GM21529 (cell line): ENCODE measurements around the gene BPNT1.
A peak's percentile ranks its signal among the peaks of the same experiment; 100 is the strongest.
"Not testable (repeated sequence)": the region's sequence is repeated elsewhere in the genome, so short reads cannot be mapped to it uniquely, and the experiment has no call there.

Source experiments
- ATAC-seq: cut with Tn5 transposase; IDR thresholded peaks from one replicate; pipeline ENCODE4 v1.9.1; 2021; ENCODE audit not compliant: unreplicated experiment

The BPNT1 gene

DNA sequence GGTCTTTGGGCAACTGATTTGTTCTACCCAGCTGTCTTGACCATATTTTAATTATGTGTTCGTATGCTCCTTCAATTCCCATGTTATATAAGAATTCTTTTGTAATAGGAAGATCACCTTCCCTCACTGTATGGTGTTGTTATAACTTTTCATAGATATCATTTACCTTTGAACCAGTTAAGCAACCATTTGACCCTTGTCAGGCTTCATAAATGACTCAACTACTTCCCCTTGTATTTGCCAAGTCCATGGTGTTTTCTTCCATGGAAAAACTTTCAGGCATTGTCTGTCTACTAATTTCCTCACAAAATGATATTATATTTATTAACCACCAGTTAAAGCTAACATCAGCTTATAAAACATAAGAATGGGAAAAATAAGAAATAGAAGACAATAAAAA is 5.1 kb downstream of the BPNT1 start:
- no peak for ATAC-seq

DNA sequence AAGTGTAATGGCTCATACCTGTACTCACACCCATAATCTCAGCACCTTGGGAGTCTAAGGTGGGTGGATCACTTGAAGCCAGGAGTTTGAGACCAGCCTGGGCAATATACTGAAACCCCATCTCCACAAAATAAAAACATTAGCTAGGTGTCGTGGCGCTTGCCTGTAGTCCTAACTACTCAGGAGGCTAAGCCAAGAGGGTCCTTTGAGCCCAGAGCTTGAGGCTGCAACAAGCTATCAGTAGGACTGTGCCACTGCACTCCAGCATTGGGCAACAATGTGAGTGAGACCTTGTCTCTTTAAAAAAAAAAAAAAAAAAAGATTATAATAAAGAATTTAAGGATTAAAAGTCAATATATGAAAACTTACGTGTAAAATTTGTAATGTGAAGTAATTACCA is 11.7 kb downstream of the BPNT1 start:
- no peak for ATAC-seq

DNA sequence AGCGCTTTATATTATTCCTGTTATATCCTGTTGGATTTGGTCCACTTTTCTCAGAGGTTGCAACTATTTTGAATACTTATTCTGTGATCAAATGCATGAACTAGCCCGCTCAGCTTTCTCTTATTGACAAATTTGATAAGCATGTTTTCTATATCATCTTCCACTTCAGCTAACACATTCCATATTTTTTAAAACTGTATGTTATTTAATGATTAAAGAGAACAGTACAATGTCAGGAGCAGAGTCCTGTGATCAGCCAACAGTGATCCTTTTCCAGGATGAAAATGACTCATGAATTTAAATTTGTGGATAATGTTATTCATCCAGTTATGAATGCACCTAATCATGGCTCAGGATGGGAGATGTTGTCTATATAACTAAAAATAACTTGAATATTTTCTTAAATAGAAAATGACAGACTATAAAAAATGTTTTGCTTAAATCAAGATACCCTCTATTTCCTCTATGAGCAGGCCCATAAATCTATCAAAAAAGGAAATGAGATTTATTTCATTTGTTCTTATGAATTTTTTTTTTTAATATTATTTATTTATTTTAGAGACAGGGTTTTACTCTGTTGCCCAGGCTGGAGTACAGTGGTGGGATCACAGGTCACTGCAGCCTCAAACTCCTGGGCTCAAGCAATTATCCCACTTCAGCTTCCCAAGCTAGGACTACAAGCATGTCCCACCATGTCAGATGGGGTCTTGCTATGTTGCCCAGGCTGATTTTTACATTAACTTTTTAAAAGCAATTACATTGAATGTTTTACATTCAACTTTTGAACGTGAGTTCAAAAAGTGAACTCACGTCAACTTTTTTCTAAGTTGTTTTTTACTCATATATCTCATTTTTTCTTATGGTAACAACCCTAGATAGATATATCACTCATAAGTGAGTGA is 12.5 kb downstream of the BPNT1 start:
- no peak for ATAC-seq

DNA sequence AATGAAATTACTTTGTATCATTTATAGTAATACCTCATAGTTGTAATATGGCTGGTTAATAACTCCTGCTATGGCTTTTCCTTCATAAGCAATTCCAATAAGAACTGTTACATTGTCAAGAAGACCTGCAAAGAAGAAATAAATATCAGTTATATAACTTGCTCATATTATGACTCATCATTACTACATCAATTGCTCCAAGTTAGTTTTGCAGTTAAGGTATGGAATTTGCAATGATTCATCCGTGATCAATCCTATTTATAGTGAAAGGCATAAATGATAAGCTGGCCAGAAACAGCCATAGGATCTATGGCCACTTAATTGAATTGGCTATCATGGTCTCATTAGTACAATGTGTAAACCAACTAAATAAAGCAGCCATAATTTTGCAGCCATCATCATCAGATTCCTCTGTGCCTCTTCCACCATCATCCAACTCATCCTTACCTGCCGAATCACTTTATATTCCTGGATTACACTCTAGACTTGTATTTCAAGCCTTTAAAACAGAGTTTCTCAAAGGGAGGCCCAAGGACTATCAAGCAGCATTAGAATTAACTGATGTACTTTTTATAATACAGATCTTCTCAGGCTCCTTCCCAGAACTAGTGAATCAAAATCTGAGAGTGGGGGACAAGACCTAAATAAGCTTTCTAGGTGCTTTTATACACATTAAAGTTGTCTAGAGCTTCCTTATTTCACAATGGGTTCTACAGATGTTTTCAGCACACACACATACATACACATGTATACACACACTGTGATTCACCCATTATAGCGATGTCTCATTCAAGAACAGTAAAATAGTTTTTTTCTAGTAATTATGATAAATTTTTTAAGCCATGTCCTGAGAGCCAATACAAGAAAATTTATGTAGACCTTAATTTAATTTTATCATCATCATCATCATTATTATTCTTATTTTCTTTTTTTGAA is 22.1 kb downstream of the BPNT1 start:
- no peak for ATAC-seq

DNA sequence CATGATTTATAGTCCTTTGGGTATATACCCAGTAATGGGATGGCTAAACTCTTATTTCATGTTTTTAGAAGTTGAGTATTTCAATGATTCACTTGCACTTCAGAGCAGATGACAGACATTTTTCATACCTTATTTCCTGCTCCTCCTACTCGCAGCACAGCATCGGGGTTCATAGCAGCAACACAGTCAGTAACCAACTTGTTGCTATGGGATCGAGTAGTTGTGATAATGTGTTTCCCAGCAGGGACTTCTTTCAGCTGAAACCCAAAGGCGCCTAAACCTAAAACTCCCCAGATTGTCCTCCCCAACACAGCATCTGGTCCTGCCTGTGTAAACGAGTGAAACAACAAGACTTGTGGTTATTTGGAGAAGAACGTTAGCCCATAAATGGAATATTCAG is 27.0 kb downstream of the BPNT1 start:
- ATAC-seq, result no peak

DNA sequence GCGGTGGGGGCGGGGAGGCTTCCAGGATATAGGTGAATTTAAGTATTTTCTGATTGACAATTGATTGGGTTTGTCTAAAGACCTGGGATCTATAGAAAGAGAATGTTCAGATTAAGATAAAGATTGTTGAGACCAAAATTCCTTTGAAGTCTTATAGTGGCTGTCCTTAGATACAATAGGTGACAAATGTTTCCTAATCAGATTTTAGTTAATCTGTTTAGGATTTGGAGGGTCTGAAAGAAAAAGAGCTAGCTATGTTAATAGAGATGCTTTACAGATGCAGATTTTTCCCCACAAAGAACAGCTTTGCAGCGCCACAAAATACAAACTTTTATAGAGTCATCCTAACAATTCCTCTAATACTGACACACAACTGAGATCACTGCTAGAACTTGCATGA is 28.7 kb downstream of the BPNT1 start:
- ATAC-seq, result no peak

DNA sequence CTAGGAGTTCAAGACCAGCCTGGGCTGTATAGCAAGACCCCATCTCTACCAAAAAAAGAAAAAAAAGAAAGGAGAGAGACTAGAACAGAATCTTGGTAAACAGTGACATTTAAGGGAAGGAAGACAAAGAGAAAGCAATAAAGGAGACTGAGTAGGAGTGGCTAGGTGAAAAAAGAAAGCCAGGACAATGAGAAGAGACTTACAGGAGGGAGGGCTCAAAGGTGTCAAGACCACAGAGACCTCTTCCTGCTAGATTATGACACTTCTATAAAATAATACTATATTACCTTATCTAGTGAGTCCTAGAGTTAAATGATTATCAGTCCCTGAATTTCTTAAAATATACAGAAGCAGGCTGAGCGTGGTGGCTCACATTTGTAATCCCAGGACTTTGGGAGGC is 33.2 kb downstream of the BPNT1 start:
- no peak for ATAC-seq

DNA sequence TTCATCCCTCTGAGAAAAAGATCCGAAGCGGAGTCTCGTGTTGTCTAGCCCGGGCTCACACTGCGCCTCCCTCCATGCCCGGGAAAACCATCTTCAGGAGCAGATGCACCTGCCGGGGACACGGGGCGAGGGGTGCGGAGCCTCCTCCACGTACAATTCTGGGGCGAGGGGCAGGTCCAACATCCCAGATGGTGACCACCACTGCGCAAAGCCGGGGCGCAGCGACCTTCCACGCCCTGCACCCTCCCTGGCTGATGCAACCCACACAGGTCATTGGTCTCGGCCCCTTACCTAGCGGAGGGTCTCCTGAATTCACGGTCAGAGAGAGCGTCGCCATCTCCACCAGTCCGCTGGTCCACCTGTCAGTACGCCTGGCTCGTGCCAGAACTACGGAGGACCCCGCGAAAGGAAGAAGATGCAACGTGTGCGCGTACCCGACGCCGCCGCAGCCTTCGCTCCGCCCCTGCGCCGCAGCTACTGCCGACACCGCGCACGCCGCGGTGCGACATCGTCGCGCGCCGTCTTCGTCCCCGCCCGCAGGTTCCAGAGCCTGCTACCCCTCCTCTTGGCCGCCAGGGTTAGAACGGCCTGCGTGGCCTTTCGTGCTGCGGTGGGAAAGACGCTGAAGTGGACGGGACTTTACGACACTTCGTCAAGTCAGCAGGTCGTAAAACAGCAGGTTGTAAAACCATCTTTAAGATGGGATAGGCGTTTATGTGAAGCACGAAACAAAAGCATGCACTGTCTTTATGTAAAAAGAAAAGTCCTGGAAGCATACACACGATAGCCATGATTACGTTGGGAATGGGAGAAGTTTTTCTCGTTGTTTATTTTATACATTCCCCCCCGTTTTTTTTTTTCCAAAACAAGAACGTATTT is 43.3 kb downstream of the BPNT1 start, which contains the start of gene EPRS1:
Gene EPRS1 (minus strand): TSS at position 454 of the 879 bp plus-strand sequence. CDS start 117 bp downstream, at position 337.
- ATAC-seq, result peak; percentile 98

DNA sequence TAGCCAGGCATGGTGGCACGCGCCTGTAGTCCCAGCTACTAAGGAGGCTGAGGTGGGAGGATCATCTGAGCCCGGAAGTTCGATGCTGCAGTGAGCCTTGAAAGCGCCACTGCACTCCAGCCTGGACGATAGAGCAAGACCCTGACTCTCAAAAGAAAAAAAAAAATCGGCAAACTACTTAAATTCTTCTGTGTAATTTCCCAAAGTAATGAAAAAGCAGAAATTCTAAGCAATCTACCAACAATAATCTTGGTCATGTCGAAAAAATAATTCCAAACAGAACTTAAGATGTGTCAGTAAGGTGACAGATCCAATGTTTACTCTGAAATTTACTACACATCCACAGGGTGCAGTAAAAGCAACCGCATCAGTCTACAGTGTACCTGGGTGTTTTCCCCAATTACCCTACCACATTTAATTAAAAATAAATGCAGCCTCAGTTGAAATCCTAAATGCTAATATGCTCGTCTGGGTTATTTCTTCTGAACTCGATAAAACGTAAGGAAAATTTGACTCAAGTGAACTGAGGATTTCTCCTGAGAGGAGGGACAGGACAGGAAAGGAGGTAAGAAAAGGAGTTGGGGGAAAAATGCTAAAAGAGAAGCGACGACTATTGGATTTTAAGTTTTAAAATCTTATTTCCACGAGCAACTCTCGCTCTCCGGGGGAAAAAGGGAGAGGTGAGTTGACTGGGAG is 44.1 kb downstream of the BPNT1 start:
- ATAC-seq, result peak; percentile 26

DNA sequence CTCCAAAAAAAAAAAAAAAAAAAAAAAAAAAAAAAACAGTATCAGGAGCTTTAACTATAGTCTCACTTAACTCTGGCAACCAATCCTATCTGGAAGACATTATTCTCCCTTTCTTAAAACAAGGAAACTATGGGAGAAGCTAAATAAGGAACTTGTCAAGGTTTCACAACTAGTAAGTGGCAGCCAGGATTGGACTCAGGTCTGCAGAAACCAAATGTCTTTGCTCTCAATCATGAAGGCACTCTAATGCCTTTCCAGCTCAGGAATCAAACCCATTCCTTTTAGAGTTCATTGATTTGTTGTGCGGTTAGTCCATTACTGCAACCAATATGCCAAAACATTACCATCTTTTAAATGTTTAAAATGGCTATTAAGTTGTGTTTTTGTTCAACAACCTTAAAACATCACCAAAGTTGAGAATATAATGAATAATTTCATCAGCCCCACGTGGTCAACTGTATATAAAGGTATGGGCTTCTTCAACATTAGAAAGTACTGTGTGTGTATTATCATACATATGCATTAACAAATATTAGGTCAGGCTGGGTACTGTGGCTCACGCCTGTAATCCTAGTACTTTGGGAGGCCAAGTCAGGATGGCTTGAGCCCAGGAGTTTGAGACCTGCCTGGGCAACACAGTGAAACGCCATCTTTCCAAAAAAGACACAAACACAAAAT is 44.8 kb downstream of the BPNT1 start:
- no peak for ATAC-seq

DNA sequence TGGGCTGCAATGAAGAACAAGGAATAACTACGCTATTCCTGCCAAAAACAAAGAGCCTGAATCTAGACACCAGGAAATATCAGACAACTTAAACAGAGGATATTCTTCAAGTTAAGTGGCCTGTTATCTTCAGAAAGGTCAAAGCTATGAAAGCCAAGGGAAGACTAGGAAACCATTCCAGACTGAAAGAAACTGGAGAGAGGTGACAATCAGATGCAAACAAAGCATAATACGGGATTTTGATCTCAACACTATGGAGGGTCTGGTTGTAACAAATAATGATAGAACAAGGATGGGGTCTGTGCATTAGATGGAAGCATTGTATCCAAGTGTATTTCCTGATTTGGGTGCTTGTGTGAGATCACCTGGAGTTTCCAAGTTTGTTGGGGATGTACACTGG is 45.9 kb downstream of the BPNT1 start:
- no peak for ATAC-seq

DNA sequence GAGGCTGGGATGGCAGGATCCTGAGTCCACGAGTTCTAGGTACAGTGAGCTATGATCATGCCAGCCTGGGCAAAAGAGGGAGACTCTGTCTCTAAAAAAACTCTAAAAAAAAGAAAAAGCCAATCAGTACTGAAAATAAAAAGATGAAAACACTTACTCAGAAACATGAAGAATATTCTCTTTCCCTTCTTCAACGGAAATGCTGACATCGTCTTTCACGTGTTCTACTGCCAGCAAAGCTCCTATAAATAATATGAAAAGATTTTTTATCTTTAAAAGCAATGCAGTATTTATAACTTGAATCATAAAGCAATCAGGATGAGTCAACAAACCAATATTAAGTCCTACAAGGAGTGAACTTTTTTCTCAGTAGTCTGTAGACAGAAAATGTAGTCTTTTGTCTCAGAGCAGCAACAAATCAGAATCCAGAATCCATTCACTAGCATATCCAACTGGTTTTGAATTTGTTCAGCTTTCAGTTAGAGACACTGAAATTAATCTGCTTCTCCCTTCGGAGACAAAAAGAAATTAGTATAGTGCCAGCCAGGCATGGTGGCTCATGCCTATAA is 49.5 kb downstream of the BPNT1 start:
- no peak for ATAC-seq

DNA sequence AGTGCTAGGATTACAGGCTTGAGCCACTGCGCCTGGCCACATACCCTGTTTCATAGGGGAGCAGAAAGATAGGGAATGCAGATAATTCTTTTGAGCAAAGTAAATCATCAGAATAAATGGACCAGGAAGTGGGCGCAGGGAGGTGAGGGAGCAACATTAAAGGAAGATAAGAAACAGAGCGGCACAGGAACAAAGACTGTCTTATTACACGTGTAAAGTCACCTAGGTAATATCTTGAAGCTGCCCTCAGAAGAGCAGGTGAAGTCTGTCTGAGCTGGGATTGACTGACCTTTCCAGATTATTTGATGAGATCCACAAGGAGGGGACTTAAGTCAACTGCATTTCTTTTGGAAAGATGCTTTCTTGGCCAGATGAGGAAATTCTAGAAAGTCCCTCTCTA is 50.9 kb downstream of the BPNT1 start:
- ATAC-seq, result no peak

DNA sequence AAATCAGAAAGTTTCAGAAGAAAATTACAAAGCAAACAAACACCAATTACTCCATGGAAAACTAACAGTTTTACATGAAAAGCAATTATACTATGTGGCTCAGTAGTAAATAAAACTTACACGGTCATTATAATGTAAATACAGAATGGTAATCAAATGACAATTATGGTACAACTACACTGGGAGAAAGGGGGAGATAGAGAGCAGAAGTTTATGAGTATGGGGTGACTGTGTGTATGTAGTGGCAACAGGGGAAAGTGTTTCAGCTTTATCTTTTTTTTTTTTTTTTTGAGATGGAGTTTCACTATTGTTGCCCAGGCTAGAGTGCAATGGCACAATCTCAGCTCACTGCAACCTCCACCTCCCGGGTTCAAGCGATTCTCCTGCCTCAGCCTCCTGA is 51.8 kb downstream of the BPNT1 start:
- ATAC-seq, result not testable (repeated sequence)

DNA sequence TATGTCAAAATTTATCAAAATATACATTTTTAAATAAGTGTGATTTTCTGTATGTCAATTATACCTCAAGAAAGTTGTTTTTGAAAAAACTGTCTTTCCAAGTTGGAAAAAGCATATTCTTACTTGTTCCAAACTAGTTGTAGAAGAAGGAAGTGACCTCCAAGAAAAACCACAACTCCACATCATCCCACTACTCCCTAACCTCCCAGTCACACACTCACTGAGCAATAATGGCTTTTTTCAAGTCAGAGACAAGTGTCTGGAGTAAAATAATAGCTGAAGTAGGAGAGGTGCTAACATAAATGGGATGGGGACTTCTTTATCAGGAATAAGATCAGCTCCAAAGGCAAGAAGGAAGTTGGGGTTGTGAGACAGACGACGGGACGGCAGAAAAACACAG is 56.7 kb downstream of the BPNT1 start:
- no peak for ATAC-seq

DNA sequence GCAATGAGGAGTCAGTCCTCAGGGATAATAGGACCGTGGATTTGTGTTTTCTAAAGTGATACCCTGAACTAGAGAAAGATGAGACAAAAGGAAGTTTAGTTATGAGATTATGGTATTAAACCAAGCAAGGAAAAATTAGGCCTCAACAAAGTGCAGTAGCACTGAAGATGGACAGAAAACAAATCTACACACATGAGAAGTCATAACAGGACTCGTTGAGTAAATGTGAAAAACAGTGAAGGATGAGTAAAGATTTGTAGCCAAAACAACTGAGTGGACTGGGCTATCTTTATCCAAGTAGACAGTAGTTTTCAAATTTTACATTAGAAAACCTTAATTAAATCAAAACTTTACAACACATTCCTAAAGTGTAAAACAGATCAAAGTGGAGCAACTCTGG is 58.3 kb downstream of the BPNT1 start:
- peak; percentile 63 for ATAC-seq

DNA sequence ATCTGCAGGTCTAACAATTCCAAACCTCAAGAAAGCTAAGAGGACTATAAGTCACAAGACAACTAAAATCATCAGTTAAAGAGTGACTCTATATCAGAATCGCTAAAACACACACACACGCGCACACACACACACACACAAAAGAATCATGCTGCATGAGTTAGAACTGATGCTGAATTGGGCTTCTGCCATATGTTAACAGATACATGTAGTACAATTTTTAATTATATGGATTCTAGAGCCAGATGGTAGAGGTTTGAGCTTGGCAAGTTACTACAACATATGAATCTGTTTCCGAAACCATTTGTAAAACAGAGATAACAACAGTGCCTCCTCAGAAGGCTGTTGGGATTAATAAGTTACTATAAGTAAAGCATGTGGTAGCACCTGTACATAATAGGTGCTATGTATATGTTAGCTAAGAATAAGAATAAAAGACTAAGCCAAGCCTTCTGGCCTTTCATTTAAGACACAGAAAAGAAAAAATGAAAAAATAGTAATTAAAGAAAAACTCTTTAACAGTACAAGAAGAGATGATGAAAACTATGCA is 61.2 kb downstream of the BPNT1 start:
- no peak for ATAC-seq

DNA sequence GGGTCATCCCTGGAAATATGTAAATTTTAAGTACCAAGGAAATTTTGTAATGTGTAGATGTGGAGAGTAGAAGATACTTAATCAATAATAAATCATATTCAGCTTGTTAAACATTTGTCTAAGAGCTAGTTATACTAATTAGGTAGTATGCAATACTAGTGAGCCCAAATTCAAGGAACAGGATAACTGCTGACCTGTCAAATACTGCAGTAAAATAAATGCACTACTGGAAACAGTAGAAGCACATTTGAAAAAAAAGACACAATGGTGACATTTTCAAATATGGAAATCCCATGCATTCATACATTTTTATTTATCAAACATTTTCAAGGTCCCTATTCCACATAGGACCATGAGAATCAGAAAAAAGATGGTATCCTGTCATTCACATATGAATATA is 70.5 kb downstream of the BPNT1 start:
- no peak for ATAC-seq

DNA sequence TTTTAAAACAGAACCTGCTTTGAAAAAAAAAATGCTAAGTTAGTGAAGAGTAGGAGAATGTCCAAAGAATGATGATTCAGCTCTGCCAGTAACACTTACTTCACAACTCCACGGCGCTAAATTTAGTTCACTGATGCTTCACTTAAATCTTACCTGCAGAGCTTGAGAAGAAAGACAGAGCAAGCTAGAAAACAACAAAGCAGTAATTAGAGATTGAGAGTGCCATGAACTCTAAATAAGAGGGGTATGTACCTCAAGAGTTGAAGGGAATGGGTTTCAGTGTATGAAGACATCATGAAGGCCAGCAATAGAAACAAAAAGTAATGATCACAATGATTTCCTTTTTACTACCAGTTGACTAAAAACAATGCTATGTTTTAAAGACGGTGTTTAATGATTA is 76.1 kb downstream of the BPNT1 start:
- ATAC-seq, result peak; percentile 75
